22Rv1 (cell line): Measurements from ENCODE around the gene MRPL1.

Experiments used
- H3K27ac ChIP-seq: fragments of 450-650 bp; 2 replicates; pipeline ENCODE4 v1.5.1; 2017
- ZFX ChIP-seq: fragments of 450-650 bp; IDR thresholded peaks from 2 replicates; pipeline ENCODE4 v1.6.1; 2017; ENCODE audit warnings: antibody characterized with exemption, borderline replicate concordance
- TF ChIP-seq, protein P1 (sequence below): fragments of 450-650 bp; IDR thresholded peaks from 2 replicates; pipeline ENCODE4 v1.5.1; 2017; ENCODE audit warnings: mild to moderate bottlenecking

MRPL1 gene

DNA sequence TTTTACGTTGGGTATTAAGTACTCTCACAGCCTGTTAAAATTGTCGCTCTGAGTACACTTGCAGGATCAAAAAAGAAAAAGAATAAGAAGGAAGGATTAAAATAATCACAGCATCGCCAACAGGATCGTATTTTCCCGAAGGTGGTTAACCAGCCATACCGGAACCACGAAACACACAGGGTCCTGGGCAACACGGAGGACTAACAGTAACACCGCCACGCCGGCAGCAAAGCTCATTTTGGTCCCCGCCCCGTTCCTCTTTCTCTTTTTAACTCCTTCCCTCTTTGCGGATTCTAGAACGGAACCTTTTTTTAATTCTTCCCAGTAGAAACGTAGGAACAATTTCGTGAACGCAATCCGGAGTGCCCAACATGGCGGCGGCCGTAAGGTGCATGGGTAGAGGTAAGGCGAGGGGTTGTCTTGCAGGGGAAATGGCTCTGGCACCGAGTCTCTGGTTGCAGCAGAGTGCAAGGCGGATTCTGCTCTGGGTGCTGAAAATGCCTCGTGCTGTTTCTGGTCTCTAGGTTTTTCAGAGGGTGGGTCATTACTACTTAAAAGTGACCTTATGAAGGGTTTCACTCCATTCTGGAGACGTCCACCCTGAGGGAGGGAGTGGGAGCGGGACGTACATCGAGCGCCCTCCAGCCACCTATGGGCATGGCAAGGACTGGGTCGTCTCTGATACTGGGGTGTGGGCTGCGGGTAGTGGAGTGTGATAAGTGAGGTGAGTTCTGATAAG is at the start of gene MRPL1:
MRPL1 (plus strand) TSS at position 353 of the 739 bp plus-strand sequence; CDS start at position 372, 19 bp downstream.
- peak within 1 kb of the TSS; percentile 92 for H3K27ac ChIP-seq
- TF ChIP-seq ZFX, result no peak
- TF ChIP-seq, protein P1, sequence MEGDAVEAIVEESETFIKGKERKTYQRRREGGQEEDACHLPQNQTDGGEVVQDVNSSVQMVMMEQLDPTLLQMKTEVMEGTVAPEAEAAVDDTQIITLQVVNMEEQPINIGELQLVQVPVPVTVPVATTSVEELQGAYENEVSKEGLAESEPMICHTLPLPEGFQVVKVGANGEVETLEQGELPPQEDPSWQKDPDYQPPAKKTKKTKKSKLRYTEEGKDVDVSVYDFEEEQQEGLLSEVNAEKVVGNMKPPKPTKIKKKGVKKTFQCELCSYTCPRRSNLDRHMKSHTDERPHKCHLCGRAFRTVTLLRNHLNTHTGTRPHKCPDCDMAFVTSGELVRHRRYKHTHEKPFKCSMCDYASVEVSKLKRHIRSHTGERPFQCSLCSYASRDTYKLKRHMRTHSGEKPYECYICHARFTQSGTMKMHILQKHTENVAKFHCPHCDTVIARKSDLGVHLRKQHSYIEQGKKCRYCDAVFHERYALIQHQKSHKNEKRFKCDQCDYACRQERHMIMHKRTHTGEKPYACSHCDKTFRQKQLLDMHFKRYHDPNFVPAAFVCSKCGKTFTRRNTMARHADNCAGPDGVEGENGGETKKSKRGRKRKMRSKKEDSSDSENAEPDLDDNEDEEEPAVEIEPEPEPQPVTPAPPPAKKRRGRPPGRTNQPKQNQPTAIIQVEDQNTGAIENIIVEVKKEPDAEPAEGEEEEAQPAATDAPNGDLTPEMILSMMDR, result peak; percentile 14

DNA sequence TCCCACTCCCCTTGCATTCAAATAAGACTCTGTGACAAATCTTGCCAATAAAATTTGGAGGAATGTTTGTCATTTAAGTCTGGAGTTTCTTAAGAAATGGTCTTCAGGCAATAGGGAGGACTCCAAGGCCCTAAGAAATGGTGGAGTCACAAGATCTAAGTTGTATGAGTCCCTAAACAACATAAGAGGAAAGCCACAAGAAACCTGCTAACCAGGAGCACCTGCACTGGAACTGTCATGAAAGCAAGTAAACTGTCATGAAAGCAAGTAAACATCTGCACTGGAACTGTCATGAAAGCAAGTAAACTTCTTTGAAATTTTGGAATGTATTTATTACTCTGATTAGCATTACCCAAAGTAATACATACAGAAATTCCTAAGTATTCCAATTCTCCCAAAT is 47.0 kb upstream of the MRPL1 start:
- TF ChIP-seq ZFX, result no peak
- TF ChIP-seq, protein P1, result no peak
- H3K27ac ChIP-seq, result peak overlapping the region; percentile 96

DNA sequence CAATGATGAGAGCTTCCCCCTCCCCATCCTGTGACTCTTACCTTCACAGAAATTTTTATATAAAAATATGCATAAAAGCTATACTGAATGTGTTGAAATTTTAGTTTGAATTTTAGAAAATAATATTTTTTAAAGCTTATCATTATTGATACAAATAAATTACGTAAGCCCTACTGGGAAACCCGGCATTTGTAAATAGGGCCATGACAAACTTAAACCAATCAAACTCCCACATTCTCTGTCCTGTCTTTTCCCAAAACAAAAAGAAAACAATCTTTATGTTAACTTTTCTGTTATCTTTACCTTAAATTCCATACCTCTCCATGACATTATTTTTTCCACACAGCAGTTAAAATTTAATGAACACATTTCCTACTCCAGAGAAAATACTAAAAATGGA is 46.1 kb upstream of the MRPL1 start:
- no peak for TF ChIP-seq ZFX
- TF ChIP-seq, protein P1, result no peak
- peak overlapping the region; percentile 96 for H3K27ac ChIP-seq

DNA sequence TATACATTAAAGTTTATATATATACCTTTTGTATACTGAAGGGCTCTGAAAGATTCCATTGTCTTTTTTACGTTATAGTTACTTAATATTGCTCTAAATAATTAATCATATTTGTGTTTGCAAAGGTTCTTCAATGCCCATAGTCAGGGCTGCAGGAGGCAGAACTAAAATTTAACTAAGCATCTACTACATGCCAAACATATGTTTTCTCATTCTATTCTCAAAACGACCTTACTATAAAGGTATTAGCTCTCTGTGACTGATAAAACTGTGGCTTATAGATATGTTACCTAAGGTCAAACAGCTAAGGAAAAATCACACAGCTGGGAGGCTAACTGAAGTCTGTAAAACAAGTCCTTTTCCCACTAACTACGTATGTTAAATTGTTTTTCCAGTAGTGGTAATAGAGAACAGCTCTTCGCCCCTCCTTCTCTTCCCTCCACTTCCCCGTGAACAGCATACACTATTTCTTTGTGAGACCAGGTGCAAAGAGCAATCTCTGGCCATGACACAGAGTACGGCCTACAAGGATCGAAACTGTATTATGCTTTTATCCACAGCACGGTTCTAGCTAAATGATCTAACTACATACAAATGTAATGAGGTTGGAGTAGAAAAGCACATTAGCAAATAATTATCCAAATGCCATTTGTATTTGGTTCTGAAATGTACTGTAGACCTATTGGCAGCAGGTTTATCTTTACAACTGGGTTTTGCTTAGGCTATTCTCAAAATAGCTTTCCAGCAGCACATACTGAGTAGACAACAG is 45.1 kb upstream of the MRPL1 start:
- no peak for TF ChIP-seq ZFX
- TF ChIP-seq, protein P1, result no peak
- H3K27ac ChIP-seq, result peak overlapping the region; percentile 96

DNA sequence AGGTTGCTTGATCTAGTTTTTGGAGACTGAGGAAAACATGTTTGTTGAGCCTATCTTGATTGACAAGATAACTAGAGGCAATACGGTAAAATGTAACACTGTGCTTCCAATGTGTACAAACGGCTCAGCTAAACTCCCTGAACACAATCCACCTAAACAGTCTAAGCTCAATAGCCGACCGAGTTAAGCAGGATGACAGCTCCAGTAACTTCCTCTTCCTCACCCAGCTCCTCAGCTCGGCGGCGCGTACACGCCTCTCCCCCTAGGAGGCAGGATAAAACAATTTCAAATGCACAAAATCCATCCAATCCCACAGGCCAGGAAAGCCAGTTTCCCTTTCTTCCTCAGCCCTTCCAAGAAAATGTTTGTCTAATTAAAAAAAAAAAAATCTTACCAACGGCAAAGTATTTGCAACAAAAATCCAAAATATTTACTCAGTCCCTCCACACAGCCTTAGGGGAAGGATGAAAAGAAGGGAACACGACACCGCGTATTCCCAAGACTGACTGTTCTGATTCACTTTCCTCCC is 44.5 kb upstream of the MRPL1 start:
- TF ChIP-seq, protein P1, result peak; percentile 57
- no peak for TF ChIP-seq ZFX
- H3K27ac ChIP-seq, result peak overlapping the region; percentile 96

DNA sequence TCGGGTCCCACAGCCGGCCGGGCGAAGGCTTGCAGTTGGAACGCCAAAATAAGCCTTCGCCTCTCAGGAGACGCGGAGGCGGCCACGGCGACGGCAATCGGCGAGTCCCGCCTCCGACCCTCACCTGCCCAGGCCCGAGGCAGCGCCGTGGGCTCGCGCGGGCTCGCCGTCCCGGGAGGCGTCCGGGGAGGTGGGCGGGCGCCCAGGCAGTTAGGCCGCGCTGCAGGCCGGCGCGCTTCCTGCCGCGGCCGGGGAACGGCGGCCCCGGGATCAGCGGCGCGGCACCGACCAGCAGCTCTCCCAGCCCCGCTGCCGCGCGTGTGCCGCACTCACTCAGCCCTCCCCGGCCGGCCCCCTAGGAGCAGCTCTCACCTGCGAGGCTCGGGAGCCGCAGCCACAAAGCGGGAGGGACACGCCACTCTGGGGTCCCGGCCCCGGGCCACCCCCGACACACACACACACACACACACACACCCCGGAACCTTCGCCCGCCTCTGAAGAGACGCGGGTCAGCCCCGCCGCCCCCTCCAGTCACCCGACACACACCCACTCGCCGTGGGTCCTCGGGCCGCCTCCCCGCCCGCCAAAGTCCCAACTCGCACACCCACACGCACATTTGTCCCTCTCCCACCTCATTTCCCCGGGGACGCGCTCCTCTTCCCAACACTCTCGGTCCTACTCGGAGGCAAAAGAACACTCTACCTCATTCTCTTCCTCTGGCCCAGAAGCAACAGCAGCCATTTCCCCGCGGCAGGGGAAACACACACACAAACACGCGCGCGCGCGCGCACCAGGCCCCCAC is 43.8 kb upstream of the MRPL1 start, which contains the start of gene CNOT6L:
CNOT6L (minus strand) TSS at position 767 of the 802 bp plus-strand sequence; CDS start at position 707, 60 bp downstream.
- peak within 1 kb of the TSS; percentile 96 for H3K27ac ChIP-seq
- no peak for TF ChIP-seq ZFX
- TF ChIP-seq, protein P1, result no peak
